HG03103 (cell line): ENCODE data around the gene SYT14.
"Not testable (repeated sequence)": the region's sequence is repeated elsewhere in the genome, so short reads cannot be mapped to it uniquely, and the experiment has no call there.

Experiments
- ATAC-seq: cut with Tn5 transposase; IDR thresholded peaks from one replicate; pipeline ENCODE4 v1.9.1; 2021; ENCODE audit warnings: low read depth; ENCODE audit not compliant: unreplicated experiment

Gene SYT14

GRCh38 chr1:209931141-209931540 lies 6.9 kb upstream of the SYT14 start:
- ATAC-seq = no peak

GRCh38 chr1:209936125-209936524 lies 1.9 kb upstream of the SYT14 start:
- ATAC-seq = no peak

- ATAC-seq = no peak
These were observed 7.4 kb downstream of the SYT14 start for GRCh38 chr1:209945377-209945776.

- no peak for ATAC-seq
These were observed 10.1 kb downstream of the SYT14 start for GRCh38 chr1:209948155-209948554.

- no peak for ATAC-seq
These were observed 18.1 kb downstream of the SYT14 start for GRCh38 chr1:209956116-209956515.

- no peak for ATAC-seq
These were observed 21.6 kb downstream of the SYT14 start for GRCh38 chr1:209959623-209960022.

- ATAC-seq = no peak
These were observed 22.9 kb downstream of the SYT14 start for GRCh38 chr1:209960926-209961325.

- ATAC-seq = no peak
These were observed 24.4 kb downstream of the SYT14 start for GRCh38 chr1:209962388-209962787.

- no peak for ATAC-seq
These were observed 24.8 kb downstream of the SYT14 start for GRCh38 chr1:209962856-209963255.

- ATAC-seq = no peak
These were observed 28.0 kb downstream of the SYT14 start for GRCh38 chr1:209965996-209966395.

GRCh38 chr1:209978721-209979120 lies 40.7 kb downstream of the SYT14 start:
- ATAC-seq = not testable (repeated sequence)

GRCh38 chr1:209983953-209984352 lies 45.9 kb downstream of the SYT14 start:
- no peak for ATAC-seq

- no peak for ATAC-seq
These were observed 47.0 kb downstream of the SYT14 start for GRCh38 chr1:209985002-209985401.

GRCh38 chr1:209988706-209989105 lies 50.7 kb downstream of the SYT14 start:
- ATAC-seq = no peak

GRCh38 chr1:209989525-209989924 lies 51.5 kb downstream of the SYT14 start:
- ATAC-seq = no peak

- no peak for ATAC-seq
These were observed 55.2 kb downstream of the SYT14 start for GRCh38 chr1:209993061-209993830.

- no peak for ATAC-seq
These were observed 58.3 kb downstream of the SYT14 start for GRCh38 chr1:209996348-209996747.

- no peak for ATAC-seq
These were observed 61.0 kb downstream of the SYT14 start for GRCh38 chr1:209999005-209999404.

GRCh38 chr1:210001751-210002150 lies 63.7 kb downstream of the SYT14 start:
- ATAC-seq = no peak

- no peak for ATAC-seq
These were observed 65.5 kb downstream of the SYT14 start for GRCh38 chr1:210003501-210003900.

- no peak for ATAC-seq
These were observed 72.1 kb downstream of the SYT14 start for GRCh38 chr1:210010161-210010560.

- ATAC-seq = no peak
These were observed 83.3 kb downstream of the SYT14 start for GRCh38 chr1:210021145-210021860.
